Suprapubic skin (tissue), 4 donors: ENCODE results near the gene PLCL2.

ENCODE experiments used
- CTCF ChIP-seq, 2 donors: fragments of 200-600 bp in 1 of 2; fragments of 450-650 bp in 1 of 2; sonication (generic) in 1 of 2; IDR thresholded peaks; one replicate each; pipeline ENCODE4 v1.5.1; 2016 to 2019; ENCODE audit warnings: antibody characterized with exemption in 2 of 2, mild to moderate bottlenecking in 1 of 2, moderate library complexity in 1 of 2
- POLR2A ChIP-seq, 2 donors: fragments of 450-650 bp; IDR thresholded peaks; one replicate each; pipeline ENCODE4 v1.6.1; 2017; ENCODE audit warnings: antibody characterized with exemption in 2 of 2, mild to moderate bottlenecking in 2 of 2, moderate library complexity in 2 of 2
- POLR2AphosphoS5 ChIP-seq, 3 donors: sonication (generic); formaldehyde crosslinking; IDR thresholded peaks; one replicate each; pipeline ENCODE4 v1.6.1; 2017; ENCODE audit warnings: antibody characterized with exemption in 3 of 3

DNA sequence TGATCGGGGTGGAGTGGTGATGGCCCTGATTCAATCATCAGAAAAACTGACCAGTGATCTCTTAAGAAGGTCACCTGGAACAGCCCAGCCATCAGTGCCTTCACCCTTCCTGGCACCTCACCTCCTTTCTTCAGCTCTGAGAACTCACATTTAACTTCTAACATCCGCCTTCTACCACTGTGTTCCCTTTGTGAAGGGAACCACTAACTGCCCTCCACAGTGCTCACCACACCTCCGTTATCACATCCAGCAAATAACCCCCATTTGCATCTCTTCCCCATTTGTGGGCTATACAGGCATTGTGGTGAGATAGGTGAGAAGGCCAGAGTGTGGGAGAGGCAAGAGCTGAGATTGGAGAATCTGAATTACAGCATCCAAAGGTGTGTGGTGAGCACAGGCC, 107.4 kb downstream of the PLCL2 start:
- TF ChIP-seq CTCF (IDR thresholded peaks at IDR 0.05) (no peak), POLR2A (IDR thresholded peaks at IDR 0.05) (no peak), POLR2AphosphoS5 (IDR thresholded peaks at IDR 0.05) (no peak)
